ENCODE results near the gene LDAH.

DNA sequence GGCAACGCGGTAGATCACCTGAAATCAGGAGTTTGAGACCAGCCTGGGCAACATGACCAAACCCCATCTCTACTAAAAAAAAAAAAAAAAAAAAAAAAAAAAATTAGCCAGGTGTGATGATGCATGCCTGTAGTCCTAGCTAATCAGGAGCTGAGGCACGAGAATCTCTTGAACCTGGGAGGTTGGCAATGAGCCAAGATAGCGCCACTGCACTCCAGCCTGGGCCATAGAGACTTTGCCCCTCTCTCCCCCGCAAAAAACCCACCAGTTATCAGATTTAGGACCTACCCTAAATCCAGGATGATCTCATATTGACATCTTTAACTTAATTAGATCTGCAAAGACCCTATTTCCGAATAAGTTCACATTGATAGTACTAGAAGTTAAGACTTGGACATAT is 29.2 kb upstream of the LDAH start:
- TF ChIP-seq CTCF (IDR thresholded peaks at IDR 0.05) (no peak), POLR2AphosphoS5 (IDR thresholded peaks at IDR 0.05) (no peak)

Data from sigmoid colon (tissue), 4 donors.